ENCODE data around the gene SORCS2.

DNA sequence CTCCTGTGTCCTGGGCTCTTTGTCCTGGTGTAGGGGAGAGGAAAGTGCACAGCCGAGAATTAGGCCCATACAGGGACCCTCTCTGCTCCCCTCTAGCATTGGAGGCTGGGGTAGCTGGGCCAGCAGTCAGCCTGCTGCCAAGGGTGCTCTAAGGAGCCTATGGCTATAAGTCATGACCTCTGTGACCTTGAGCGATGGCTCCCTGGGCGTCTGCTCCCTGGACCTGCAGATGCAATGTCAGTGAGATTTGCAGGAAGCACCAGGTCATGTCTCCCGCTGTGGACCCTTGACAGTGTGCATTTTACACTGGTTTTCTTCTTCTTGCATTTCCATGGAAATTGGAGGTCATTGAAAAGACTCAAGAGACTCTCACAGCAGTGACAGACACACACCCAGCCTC is 476.5 kb downstream of the SORCS2 start:
- TF ChIP-seq, protein P1, sequence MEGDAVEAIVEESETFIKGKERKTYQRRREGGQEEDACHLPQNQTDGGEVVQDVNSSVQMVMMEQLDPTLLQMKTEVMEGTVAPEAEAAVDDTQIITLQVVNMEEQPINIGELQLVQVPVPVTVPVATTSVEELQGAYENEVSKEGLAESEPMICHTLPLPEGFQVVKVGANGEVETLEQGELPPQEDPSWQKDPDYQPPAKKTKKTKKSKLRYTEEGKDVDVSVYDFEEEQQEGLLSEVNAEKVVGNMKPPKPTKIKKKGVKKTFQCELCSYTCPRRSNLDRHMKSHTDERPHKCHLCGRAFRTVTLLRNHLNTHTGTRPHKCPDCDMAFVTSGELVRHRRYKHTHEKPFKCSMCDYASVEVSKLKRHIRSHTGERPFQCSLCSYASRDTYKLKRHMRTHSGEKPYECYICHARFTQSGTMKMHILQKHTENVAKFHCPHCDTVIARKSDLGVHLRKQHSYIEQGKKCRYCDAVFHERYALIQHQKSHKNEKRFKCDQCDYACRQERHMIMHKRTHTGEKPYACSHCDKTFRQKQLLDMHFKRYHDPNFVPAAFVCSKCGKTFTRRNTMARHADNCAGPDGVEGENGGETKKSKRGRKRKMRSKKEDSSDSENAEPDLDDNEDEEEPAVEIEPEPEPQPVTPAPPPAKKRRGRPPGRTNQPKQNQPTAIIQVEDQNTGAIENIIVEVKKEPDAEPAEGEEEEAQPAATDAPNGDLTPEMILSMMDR (IDR thresholded peaks at IDR 0.05) = no peak
- TF ChIP-seq POLR2A (IDR thresholded peaks at IDR 0.05) = no peak

All from right lobe of liver (tissue), 4 donors.